HUES64 (cell line): ENCODE measurements around the gene PAPLN.

Source experiments
- H3K27ac ChIP-seq: 2 replicates; pipeline ENCODE4 v1.7.0; 2013; ENCODE audit warnings: low read depth, low read length, inconsistent platforms
- H3K27me3 ChIP-seq: 2 replicates; pipeline ENCODE4 v1.6.1; 2013; ENCODE audit warnings: mild to moderate bottlenecking, low read length; ENCODE audit not compliant: insufficient read depth
- H3K36me3 ChIP-seq: 2 replicates; pipeline ENCODE4 v1.6.1; 2013; ENCODE audit warnings: mild to moderate bottlenecking, low read length; ENCODE audit not compliant: insufficient read depth
- H3K4me1 ChIP-seq: 2 replicates; pipeline ENCODE4 v1.6.1; 2013; ENCODE audit warnings: mild to moderate bottlenecking, low read length, moderate library complexity; ENCODE audit not compliant: insufficient read depth
- H3K4me3 ChIP-seq: 2 replicates; pipeline ENCODE4 v1.5.1; 2013; ENCODE audit warnings: mild to moderate bottlenecking, low read length, moderate library complexity
- H3K9ac ChIP-seq: 2 replicates; pipeline ENCODE4 v1.6.1; 2013; ENCODE audit warnings: mild to moderate bottlenecking, low read depth, low read length
- H3K9me3 ChIP-seq: 2 replicates; pipeline ENCODE4 v1.6.1; 2013; ENCODE audit warnings: low read depth, low read length; ENCODE audit not compliant: insufficient read depth
- WGBS: fragments of 150-250, 120-280 bp; methylation state at CpG from one replicate; pipeline ENCODE4 v1.1.7; 2013; ENCODE audit warnings: missing lambda C conversion rate; 5-methylcytosine and 5-hydroxymethylcytosine counted together

The PAPLN gene

GRCh38 chr14:73262427-73263183 is 25.3 kb downstream of the PAPLN start:
- WGBS, result 95% methylated on average over 20 of the region's 20 CpGs
- Histone ChIP-seq H3K36me3 (peaks cover 11% of the 10 kb centered on the region; the same call in 1 of the 2 replicates), H3K4me3 (no peak overlapping the region), H3K27me3 (no peaks in the 10 kb centered on the region), H3K4me1 (no peaks in the 10 kb centered on the region), H3K27ac (no peak overlapping the region), H3K9ac (no peak overlapping the region), H3K9me3 (no peaks in the 10 kb centered on the region)

DNA sequence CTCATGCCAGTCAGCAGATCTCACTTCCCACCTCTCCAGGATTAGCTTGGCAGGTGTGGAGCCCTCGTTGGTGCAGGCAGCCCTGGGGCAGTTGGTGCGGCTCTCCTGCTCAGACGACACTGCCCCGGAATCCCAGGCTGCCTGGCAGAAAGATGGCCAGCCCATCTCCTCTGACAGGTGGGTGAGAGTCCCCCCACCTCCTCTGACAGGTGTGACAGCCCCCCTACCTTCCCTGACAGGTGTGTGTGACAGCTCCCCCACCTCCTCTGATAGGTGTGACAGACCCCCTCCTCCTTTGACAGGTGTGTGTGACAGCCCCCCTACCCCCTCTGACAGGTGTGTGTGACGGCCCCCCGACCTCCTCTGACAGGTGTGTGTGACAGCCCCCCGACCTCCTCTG is 26.3 kb downstream of the PAPLN start:
- Histone ChIP-seq H3K4me3 (no peak overlapping the region), H3K9me3 (no peaks in the 10 kb centered on the region), H3K27ac (no peak overlapping the region), H3K27me3 (no peaks in the 10 kb centered on the region), H3K4me1 (no peaks in the 10 kb centered on the region), H3K36me3 (peaks cover 11% of the 10 kb centered on the region; the same call in 1 of the 2 replicates), H3K9ac (no peak overlapping the region)
- whole genome bisulfite sequencing, result 92% methylated on average over 7 of the region's 7 CpGs

DNA sequence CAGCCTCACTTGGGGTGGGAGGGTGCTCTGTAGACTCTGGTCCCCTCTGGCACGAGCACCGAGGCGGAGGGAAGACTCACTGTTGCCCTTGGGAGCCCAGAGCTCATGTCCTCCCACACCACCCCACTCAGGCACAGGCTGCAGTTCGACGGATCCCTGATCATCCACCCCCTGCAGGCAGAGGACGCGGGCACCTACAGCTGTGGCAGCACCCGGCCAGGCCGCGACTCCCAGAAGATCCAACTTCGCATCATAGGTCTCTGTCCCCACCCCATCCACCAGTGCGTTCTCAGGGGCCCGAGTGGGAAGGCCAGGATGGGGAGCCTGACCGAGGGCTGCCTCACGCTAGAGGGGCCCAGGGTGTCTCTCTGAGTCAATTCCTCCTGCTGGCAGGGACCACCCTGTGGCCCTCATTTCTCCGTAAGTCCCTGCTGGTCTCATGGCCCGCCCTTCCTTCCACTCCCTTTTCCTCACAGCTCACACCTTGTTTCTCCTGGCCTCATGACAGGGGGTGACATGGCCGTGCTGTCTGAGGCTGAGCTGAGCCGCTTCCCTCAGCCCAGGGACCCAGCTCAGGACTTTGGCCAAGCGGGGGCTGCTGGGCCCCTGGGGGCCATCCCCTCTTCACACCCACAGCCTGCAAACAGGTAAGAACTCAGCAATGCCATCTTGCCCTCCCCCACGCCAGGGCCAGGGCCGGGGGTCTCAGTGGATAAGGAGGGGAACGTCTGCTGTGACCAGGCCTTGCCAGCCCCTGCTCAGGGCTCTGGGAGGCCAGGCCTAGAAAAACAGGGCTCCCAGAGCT is 27.0 kb downstream of the PAPLN start:
- 91% methylated on average over 23 of the region's 23 CpGs for WGBS
- no peaks in the 10 kb centered on the region for H3K27me3 ChIP-seq
- no peak overlapping the region for H3K9ac ChIP-seq
- no peaks in the 10 kb centered on the region for H3K9me3 ChIP-seq
- H3K27ac ChIP-seq, result no peak overlapping the region
- H3K4me3 ChIP-seq, result no peak overlapping the region
- peaks cover 11% of the 10 kb centered on the region; the same call in 1 of the 2 replicates for H3K36me3 ChIP-seq
- no peaks in the 10 kb centered on the region for H3K4me1 ChIP-seq

DNA sequence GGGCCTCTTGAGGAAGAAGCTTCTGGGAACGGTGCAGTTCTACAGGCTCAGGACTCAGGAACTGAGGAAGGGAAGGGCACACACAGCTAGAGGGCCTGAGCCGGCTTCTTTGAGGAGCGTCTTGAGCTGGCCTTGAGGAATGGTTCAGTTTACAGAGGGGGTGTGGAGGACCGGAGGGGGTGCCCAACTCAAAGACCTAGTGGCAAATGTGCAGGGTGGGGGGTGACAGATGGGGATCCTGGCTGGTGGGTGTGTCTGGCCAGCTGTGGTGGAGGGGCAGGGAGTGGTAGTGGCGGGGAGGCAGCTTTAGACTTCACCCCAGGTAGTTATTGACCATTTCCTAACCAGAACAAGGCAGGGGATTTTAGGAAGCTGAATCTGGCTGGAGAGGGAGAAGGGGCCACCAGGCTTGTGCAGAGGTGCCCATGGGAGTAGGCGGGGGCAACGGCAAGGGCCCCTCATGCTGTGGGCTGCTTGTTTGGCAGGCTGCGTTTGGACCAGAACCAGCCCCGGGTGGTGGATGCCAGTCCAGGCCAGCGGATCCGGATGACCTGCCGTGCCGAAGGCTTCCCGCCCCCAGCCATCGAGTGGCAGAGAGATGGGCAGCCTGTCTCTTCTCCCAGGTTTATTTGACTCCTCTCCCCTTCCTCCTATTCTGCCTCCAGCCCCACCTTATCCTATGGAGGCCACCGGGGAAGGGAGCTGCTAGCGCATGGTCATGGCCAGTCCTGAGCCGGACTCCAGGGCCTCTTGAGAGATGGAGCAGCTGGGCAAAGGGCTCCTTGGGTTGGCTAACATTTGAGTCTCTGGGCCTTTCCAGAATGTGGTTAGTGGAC is 27.8 kb downstream of the PAPLN start:
- H3K27me3 ChIP-seq, result no peaks in the 10 kb centered on the region
- no peaks in the 10 kb centered on the region for H3K9me3 ChIP-seq
- H3K9ac ChIP-seq, result no peak overlapping the region
- 90% methylated on average over 18 of the region's 18 CpGs for WGBS
- H3K27ac ChIP-seq, result no peak overlapping the region
- no peaks in the 10 kb centered on the region for H3K4me1 ChIP-seq
- H3K36me3 ChIP-seq, result peaks cover 8% of the 10 kb centered on the region; the same call in 1 of the 2 replicates
- H3K4me3 ChIP-seq, result no peak overlapping the region

GRCh38 chr14:73265721-73266046 is 28.4 kb downstream of the PAPLN start:
- no peaks in the 10 kb centered on the region for H3K4me1 ChIP-seq

GRCh38 chr14:73266317-73266716 is 29.0 kb downstream of the PAPLN start:
- H3K27me3 ChIP-seq, result 0 out of 2 replicates have a peak, but pooled peaks cover 6% of the 10 kb centered on the region
- 95% methylated on average over 7 of the region's 7 CpGs for WGBS
- H3K9ac ChIP-seq, result no peak overlapping the region
- peaks cover 8% of the 10 kb centered on the region; the same call in 1 of the 2 replicates for H3K36me3 ChIP-seq
- H3K9me3 ChIP-seq, result no peaks in the 10 kb centered on the region
- no peak overlapping the region for H3K4me3 ChIP-seq
- no peaks in the 10 kb centered on the region for H3K4me1 ChIP-seq
- H3K27ac ChIP-seq, result no peak overlapping the region

More at GRCh38 chr14:73265721-73266046, 28.4 kb downstream of the PAPLN start:
- Histone ChIP-seq H3K27me3 (0 out of 2 replicates have a peak, but pooled peaks cover 6% of the 10 kb centered on the region), H3K9me3 (no peaks in the 10 kb centered on the region), H3K9ac (no peak overlapping the region), H3K27ac (no peak overlapping the region), H3K36me3 (peaks cover 8% of the 10 kb centered on the region; the same call in 1 of the 2 replicates), H3K4me3 (no peak overlapping the region)
- 92% methylated on average over 3 of the region's 3 CpGs for WGBS

GRCh38 chr14:73267474-73267873 is 30.2 kb downstream of the PAPLN start:
- 97% methylated on average over 6 of the region's 6 CpGs for WGBS
- H3K9me3 ChIP-seq, result no peaks in the 10 kb centered on the region
- 0 out of 2 replicates have a peak, but pooled peaks cover 6% of the 10 kb centered on the region for H3K27me3 ChIP-seq
- H3K36me3 ChIP-seq, result peaks cover 8% of the 10 kb centered on the region; the same call in 1 of the 2 replicates
- H3K9ac ChIP-seq, result no peak overlapping the region
- no peaks in the 10 kb centered on the region for H3K4me1 ChIP-seq
- H3K27ac ChIP-seq, result no peak overlapping the region
- H3K4me3 ChIP-seq, result no peak overlapping the region

GRCh38 chr14:73269729-73270531 is 32.6 kb downstream of the PAPLN start:
- WGBS, result 79% methylated on average over 48 of the region's 48 CpGs
- 0 out of 2 replicates have a peak, but pooled peaks cover 6% of the 10 kb centered on the region for H3K27me3 ChIP-seq
- H3K4me3 ChIP-seq, result peak overlapping the region; percentile 40
- H3K9me3 ChIP-seq, result no peaks in the 10 kb centered on the region
- no peak overlapping the region for H3K27ac ChIP-seq
- H3K36me3 ChIP-seq, result peaks cover 18% of the 10 kb centered on the region
- no peaks in the 10 kb centered on the region for H3K4me1 ChIP-seq
- H3K9ac ChIP-seq, result peak overlapping the region; percentile 42

DNA sequence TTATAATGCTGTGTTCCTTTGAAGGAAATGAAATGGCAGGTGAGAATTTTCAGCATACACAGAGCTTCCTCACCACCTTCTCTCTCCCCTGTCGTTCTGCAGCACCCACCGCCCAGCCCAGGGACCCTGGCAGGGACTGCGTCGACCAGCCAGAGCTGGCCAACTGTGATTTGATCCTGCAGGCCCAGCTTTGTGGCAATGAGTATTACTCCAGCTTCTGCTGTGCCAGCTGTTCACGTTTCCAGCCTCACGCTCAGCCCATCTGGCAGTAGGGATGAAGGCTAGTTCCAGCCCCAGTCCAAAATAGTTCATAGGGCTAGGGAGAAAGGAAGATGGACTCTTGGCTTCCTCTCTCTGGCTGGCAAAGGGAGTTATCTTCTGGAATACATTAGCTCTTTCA is 35.1 kb downstream of the PAPLN start:
- Histone ChIP-seq H3K4me3 (no peak overlapping the region), H3K27me3 (0 out of 2 replicates have a peak, but pooled peaks cover 6% of the 10 kb centered on the region), H3K27ac (no peak overlapping the region), H3K9me3 (no peaks in the 10 kb centered on the region), H3K9ac (no peak overlapping the region), H3K36me3 (peaks cover 39% of the 10 kb centered on the region), H3K4me1 (no peaks in the 10 kb centered on the region)
- WGBS, result 92% methylated on average over 6 of the region's 6 CpGs

- 92% methylated on average over 4 of the region's 4 CpGs for WGBS
- no peaks in the 10 kb centered on the region for H3K4me1 ChIP-seq
- H3K27me3 ChIP-seq, result 0 out of 2 replicates have a peak, but pooled peaks cover 6% of the 10 kb centered on the region
- H3K27ac ChIP-seq, result no peak overlapping the region
- no peak overlapping the region for H3K9ac ChIP-seq
- H3K36me3 ChIP-seq, result peaks cover 44% of the 10 kb centered on the region
- no peaks in the 10 kb centered on the region for H3K9me3 ChIP-seq
- H3K4me3 ChIP-seq, result no peak overlapping the region
Measured at GRCh38 chr14:73273799-73274198, 36.5 kb downstream of the PAPLN start.
